ENCODE data around the gene CLDN19. TPM values are rescaled to one million over a fixed set of nuclear protein-coding genes. Genes with fewer than 3 reads are reported as not detected.

Gene CLDN19, protein sequence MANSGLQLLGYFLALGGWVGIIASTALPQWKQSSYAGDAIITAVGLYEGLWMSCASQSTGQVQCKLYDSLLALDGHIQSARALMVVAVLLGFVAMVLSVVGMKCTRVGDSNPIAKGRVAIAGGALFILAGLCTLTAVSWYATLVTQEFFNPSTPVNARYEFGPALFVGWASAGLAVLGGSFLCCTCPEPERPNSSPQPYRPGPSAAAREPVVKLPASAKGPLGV
- polyA plus RNA-seq (2013, experiment 1 of 2), result 1.9 TPM
- polyA plus RNA-seq (2013, experiment 2 of 2), result 1.1 TPM

DNA sequence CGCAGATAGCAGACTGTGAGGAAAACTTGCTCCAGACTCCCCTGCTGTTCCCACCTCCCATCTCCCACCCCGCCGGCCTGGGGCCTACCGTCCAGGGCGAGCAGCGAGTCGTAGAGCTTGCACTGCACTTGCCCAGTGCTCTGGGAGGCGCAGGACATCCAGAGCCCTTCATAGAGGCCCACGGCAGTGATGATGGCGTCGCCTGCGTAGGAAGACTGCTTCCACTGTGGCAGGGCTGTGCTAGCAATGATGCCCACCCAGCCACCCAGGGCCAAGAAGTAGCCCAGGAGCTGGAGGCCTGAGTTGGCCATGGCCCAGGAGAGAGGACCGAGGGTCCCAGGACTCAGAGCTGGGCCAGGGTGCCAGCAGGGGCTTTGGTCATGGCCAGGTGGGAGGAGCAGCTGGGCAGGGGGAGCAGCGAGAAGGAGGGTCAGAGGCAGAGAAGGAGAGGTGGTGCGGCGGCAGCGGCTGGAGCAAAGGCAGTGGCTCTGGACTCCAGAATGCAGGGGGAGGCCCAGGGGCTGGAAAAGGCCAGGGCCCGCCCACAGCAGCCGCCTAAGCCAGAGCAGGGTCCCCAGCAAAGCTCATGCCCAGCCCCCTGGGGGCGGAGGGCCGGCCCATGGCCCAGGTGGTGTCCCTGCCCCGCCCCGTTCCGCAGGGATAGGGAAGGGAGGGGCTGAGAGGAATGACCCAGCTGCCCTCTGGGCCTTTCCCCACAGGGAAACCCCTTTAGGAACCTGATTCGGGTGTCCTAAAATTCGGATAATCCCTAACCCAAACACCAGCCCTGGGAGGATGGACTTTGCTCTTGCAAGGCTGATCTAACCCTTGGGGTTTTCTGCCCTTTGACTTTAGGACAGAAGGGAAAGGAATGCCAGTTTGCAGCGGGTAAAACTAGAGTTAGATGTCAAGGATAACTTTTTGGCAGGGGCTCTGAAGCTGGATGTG is at the start of gene CLDN19:
TSS of gene CLDN19 (minus strand) at position 484 of the 948 bp plus-strand sequence. CDS start at position 311, 173 bp downstream.
- Histone ChIP-seq H3K36me3 (ENCODE audit: control insufficient read depth, insufficient read depth, low read length) (no peaks in the 10 kb centered on the region), H3K27ac (ENCODE audit: low read depth, low read length, severe bottlenecking) (no peak within 1 kb of the TSS), H3K4me1 (ENCODE audit: control insufficient read depth, insufficient read depth, low read length, poor library complexity, severe bottlenecking) (peaks cover 6% of the 10 kb centered on the region), H3K4me3 (ENCODE audit: extremely low read depth, insufficient read depth, low read length, poor library complexity, severe bottlenecking) (no peak within 1 kb of the TSS), H3K9me3 (ENCODE audit: control insufficient read depth, low read length) (no peaks in the 10 kb centered on the region)
- 55 to 56% methylated on average over 17 to 19 of the region's 27 CpGs for WGBS, 2 experiments (ENCODE audit: insufficient coverage in 2 of 2)

GRCh38 chr1:42788021-42788420 is 48.0 kb upstream of the CLDN19 start:
- Histone ChIP-seq H3K4me3 (ENCODE audit: extremely low read depth, insufficient read depth, low read length, poor library complexity, severe bottlenecking) (no peak overlapping the region), H3K36me3 (ENCODE audit: control insufficient read depth, insufficient read depth, low read length) (peaks cover 8% of the 10 kb centered on the region), H3K4me1 (ENCODE audit: control insufficient read depth, insufficient read depth, low read length, poor library complexity, severe bottlenecking) (peaks cover 3% of the 10 kb centered on the region), H3K27ac (ENCODE audit: low read depth, low read length, severe bottlenecking) (no peak overlapping the region), H3K9me3 (ENCODE audit: control insufficient read depth, low read length) (no peaks in the 10 kb centered on the region)
- WGBS, 2 experiments (ENCODE audit: insufficient coverage in 2 of 2), result 100% methylated on average over 1 of the region's 1 CpG

GRCh38 chr1:42786097-42786496 is 46.1 kb upstream of the CLDN19 start:
- Histone ChIP-seq H3K9me3 (ENCODE audit: control insufficient read depth, low read length) (no peaks in the 10 kb centered on the region), H3K4me3 (ENCODE audit: extremely low read depth, insufficient read depth, low read length, poor library complexity, severe bottlenecking) (no peak overlapping the region), H3K27ac (ENCODE audit: low read depth, low read length, severe bottlenecking) (no peak overlapping the region), H3K4me1 (ENCODE audit: control insufficient read depth, insufficient read depth, low read length, poor library complexity, severe bottlenecking) (peaks cover 3% of the 10 kb centered on the region), H3K36me3 (ENCODE audit: control insufficient read depth, insufficient read depth, low read length) (peaks cover 21% of the 10 kb centered on the region)
- 90 to 97% methylated on average over 3 to 5 of the region's 5 CpGs for WGBS, 2 experiments (ENCODE audit: insufficient coverage in 2 of 2)

DNA sequence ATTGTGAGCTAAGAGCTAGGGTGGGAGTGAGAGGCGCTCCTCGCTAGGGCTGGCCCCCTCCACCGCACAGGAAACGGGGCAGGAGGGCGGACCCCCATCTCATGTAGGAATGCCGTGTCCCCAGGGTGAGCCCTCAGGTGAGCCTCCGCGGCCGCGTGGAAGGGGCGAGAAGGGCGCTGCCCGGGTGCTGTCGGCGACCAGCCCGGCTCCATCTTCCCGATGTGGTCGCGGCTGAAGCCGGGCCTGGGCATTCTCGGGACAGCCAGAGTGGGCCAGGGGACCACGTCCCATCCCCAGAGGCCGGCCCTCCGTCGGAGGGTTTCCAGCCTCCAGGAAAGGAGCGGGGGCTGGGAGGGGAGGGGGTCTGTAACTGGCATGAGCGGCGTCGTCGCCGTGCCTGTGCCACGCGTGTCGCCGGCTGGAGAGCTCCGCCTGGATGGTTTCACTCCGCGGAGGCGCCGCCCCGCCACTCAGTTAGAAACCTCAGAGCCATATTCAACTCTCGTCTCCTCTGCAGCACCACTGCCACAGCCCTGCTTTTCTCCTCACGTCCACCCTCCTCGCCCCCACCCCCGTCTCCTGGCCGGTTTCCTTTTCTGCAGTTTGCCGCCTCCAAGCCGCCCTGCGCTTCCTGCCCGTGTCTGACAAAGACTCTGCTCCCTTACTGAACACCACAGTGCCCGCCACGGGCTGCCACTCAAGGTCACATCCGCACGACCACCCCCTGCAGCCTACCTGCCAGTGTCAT is 45.1 kb upstream of the CLDN19 start, which contains the start of gene TMEM269:
TSS of gene TMEM269 (plus strand) at position 46 of the 748 bp plus-strand sequence. CDS start 4,903 bp downstream, outside the sequence.
- Histone ChIP-seq H3K4me3 (ENCODE audit: extremely low read depth, insufficient read depth, low read length, poor library complexity, severe bottlenecking) (no peak within 1 kb of the TSS), H3K27ac (ENCODE audit: low read depth, low read length, severe bottlenecking) (no peak within 1 kb of the TSS), H3K9me3 (ENCODE audit: control insufficient read depth, low read length) (no peaks in the 10 kb centered on the region), H3K36me3 (ENCODE audit: control insufficient read depth, insufficient read depth, low read length) (peaks cover 30% of the 10 kb centered on the region), H3K4me1 (ENCODE audit: control insufficient read depth, insufficient read depth, low read length, poor library complexity, severe bottlenecking) (peaks cover 3% of the 10 kb centered on the region)
- 89% methylated on average over 49 to 52 of the region's 54 CpGs for WGBS, 2 experiments (ENCODE audit: insufficient coverage in 2 of 2)

GRCh38 chr1:42784547-42784945 is 44.5 kb upstream of the CLDN19 start:
- Histone ChIP-seq H3K4me1 (ENCODE audit: control insufficient read depth, insufficient read depth, low read length, poor library complexity, severe bottlenecking) (peaks cover 3% of the 10 kb centered on the region), H3K27ac (ENCODE audit: low read depth, low read length, severe bottlenecking) (no peak overlapping the region), H3K36me3 (ENCODE audit: control insufficient read depth, insufficient read depth, low read length) (peaks cover 36% of the 10 kb centered on the region), H3K9me3 (ENCODE audit: control insufficient read depth, low read length) (no peaks in the 10 kb centered on the region), H3K4me3 (ENCODE audit: extremely low read depth, insufficient read depth, low read length, poor library complexity, severe bottlenecking) (no peak overlapping the region)
- 95 to 100% methylated on average over 7 to 15 of the region's 18 CpGs for WGBS, 2 experiments (ENCODE audit: insufficient coverage in 2 of 2)

GRCh38 chr1:42783092-42783491 is 43.1 kb upstream of the CLDN19 start:
- Histone ChIP-seq H3K4me3 (ENCODE audit: extremely low read depth, insufficient read depth, low read length, poor library complexity, severe bottlenecking) (no peak overlapping the region), H3K36me3 (ENCODE audit: control insufficient read depth, insufficient read depth, low read length) (peaks cover 45% of the 10 kb centered on the region), H3K27ac (ENCODE audit: low read depth, low read length, severe bottlenecking) (no peak overlapping the region), H3K9me3 (ENCODE audit: control insufficient read depth, low read length) (no peaks in the 10 kb centered on the region), H3K4me1 (ENCODE audit: control insufficient read depth, insufficient read depth, low read length, poor library complexity, severe bottlenecking) (peaks cover 3% of the 10 kb centered on the region)
- WGBS, 2 experiments (ENCODE audit: insufficient coverage in 2 of 2), result 80% methylated on average over 1 of the region's 2 CpGs; no CpG with 5 or more reads in 1 of the 2 experiments

GRCh38 chr1:42780176-42780575 is 40.1 kb upstream of the CLDN19 start:
- Histone ChIP-seq H3K27ac (ENCODE audit: low read depth, low read length, severe bottlenecking) (no peak overlapping the region), H3K9me3 (ENCODE audit: control insufficient read depth, low read length) (no peaks in the 10 kb centered on the region), H3K36me3 (ENCODE audit: control insufficient read depth, insufficient read depth, low read length) (peaks cover 70% of the 10 kb centered on the region), H3K4me3 (ENCODE audit: extremely low read depth, insufficient read depth, low read length, poor library complexity, severe bottlenecking) (no peak overlapping the region), H3K4me1 (ENCODE audit: control insufficient read depth, insufficient read depth, low read length, poor library complexity, severe bottlenecking) (peaks cover 1% of the 10 kb centered on the region)
- 100% methylated on average over 1 of the region's 1 CpG; no CpG with 5 or more reads in 1 of the 2 experiments for WGBS, 2 experiments (ENCODE audit: insufficient coverage in 2 of 2)

GRCh38 chr1:42779725-42780124 is 39.7 kb upstream of the CLDN19 start:
- Histone ChIP-seq H3K9me3 (ENCODE audit: control insufficient read depth, low read length) (no peaks in the 10 kb centered on the region), H3K4me3 (ENCODE audit: extremely low read depth, insufficient read depth, low read length, poor library complexity, severe bottlenecking) (no peak overlapping the region), H3K36me3 (ENCODE audit: control insufficient read depth, insufficient read depth, low read length) (peaks cover 75% of the 10 kb centered on the region), H3K4me1 (ENCODE audit: control insufficient read depth, insufficient read depth, low read length, poor library complexity, severe bottlenecking) (no peaks in the 10 kb centered on the region), H3K27ac (ENCODE audit: low read depth, low read length, severe bottlenecking) (no peak overlapping the region)
- 100% methylated on average over 2 of the region's 2 CpGs; no CpG with 5 or more reads in 1 of the 2 experiments for WGBS, 2 experiments (ENCODE audit: insufficient coverage in 2 of 2)

GRCh38 chr1:42777852-42778251 is 37.8 kb upstream of the CLDN19 start:
- Histone ChIP-seq H3K4me3 (ENCODE audit: extremely low read depth, insufficient read depth, low read length, poor library complexity, severe bottlenecking) (no peak overlapping the region), H3K36me3 (ENCODE audit: control insufficient read depth, insufficient read depth, low read length) (peaks cover 82% of the 10 kb centered on the region), H3K4me1 (ENCODE audit: control insufficient read depth, insufficient read depth, low read length, poor library complexity, severe bottlenecking) (no peaks in the 10 kb centered on the region), H3K27ac (ENCODE audit: low read depth, low read length, severe bottlenecking) (no peak overlapping the region), H3K9me3 (ENCODE audit: control insufficient read depth, low read length) (no peaks in the 10 kb centered on the region)

DNA sequence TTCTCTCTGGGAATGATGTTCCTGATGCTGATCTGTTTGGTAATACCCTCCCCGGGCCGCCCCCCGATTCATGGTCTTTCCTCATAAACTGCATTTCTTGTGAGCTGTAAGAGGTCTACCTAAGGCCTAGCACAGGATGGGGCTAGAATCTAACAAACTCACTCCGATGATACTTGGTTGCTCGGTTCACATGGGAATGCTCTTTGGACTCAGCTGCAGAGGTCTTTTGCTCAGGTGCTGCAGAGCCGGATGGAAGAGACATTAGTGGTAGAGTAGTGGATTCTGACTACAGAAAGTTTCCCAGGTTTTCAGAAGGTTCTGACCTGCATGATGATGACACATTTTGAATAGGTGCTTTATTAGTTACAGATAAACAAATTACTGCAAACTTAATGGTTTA is 36.5 kb upstream of the CLDN19 start:
- peaks cover 80% of the 10 kb centered on the region for H3K36me3 ChIP-seq (ENCODE audit: control insufficient read depth, insufficient read depth, low read length)
- 97 to 98% methylated on average over 5 to 6 of the region's 6 CpGs for WGBS, 2 experiments (ENCODE audit: insufficient coverage in 2 of 2)

More for the DNA sequence above, 36.5 kb upstream of the CLDN19 start:
- H3K4me3 ChIP-seq (ENCODE audit: extremely low read depth, insufficient read depth, low read length, poor library complexity, severe bottlenecking), result no peak overlapping the region
- H3K9me3 ChIP-seq (ENCODE audit: control insufficient read depth, low read length), result no peaks in the 10 kb centered on the region
- no peak overlapping the region for H3K27ac ChIP-seq (ENCODE audit: low read depth, low read length, severe bottlenecking)
- H3K4me1 ChIP-seq (ENCODE audit: control insufficient read depth, insufficient read depth, low read length, poor library complexity, severe bottlenecking), result no peaks in the 10 kb centered on the region
